ENCODE measurements around the gene SFXN1.
A peak's percentile ranks its signal among the peaks of the same experiment; 100 is the strongest.

Gene SFXN1

DNA sequence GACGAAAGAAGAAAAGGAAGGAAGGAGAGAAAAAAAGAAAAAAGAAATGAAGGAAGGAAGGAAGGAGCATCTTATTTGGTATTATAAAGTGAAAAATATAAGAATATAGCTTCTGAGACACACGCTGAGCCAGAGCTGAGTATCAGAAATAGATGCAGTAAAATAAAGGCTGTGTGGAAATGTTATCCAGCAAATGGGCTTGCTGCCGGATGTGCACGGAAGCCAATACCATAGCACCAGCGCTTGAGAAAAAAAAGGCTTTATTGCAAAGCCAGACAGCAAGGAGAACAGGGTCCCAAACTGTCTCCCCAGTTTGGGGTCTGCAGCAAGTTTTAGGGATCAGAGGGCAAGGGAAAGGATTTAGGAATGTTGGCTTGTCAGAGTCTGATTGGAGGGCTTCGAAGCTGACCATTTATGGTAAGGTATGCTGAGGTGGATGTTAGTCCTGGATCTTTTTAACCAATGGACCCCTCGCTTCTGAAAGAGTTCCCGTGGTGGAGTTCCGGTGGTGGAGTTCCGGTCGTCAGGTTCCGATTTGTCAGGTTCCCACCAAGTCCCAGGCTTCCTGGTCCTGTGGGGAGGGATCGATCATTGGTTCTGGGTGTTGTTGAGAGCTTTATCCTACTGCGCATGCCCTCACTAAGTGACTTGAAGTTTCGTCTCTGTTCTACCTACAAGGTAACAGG, 70.4 kb downstream of the SFXN1 start:
- H3K4me3 Mint-ChIP-seq: no peak overlapping the region
- peaks cover 32% of the 10 kb centered on the region for H3K27me3 Mint-ChIP-seq
- peak overlapping the region; percentile 76 for H3K27ac Mint-ChIP-seq
- intact Hi-C loops (cut with micrococcal nuclease): no loop called here
- H3K9me3 Mint-ChIP-seq: no peaks in the 10 kb centered on the region
- H3K36me3 Mint-ChIP-seq (ENCODE audit: low read depth): peaks cover 6% of the 10 kb centered on the region
- peaks cover 70% of the 10 kb centered on the region for H3K4me1 Mint-ChIP-seq (ENCODE audit: low read depth)

DNA sequence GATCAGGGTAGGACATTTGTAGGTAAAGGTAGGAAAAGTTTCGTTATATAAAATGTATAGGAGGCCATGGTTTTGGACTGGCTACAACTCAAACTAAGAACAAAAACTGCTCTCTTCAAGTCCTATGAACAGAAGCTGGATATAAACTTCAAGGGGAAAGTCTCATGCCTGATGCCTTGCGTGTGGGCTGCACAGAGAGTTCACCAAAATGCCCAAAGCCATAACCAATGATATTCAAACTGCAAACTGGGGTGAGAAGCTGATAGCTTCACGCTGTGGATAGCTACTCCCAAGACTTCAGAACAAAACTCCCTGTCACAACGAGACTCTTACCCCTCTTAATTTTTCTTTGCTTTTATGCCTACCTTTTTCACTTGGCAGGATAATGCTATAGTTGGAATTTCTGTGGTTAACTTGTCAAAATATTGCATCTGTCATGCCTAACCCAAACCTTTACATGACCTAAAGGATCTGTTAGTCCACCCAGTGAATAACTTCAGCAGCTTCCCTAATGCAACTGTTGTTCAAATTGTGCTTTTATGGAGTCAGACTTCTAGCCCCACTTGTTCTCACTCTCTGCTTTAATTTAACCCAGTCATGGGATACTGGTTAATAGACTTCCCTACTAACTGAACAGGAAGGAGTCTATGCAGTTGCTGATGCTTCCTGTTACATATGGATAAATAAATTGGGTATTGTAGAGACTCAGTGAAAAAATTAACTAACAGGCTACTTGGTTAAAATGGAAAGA, 71.9 kb downstream of the SFXN1 start:
- Mint-ChIP-seq H3K4me3 (no peak overlapping the region), H3K27me3 (peaks cover 31% of the 10 kb centered on the region), H3K9me3 (no peaks in the 10 kb centered on the region), H3K4me1 (ENCODE audit: low read depth) (peaks cover 80% of the 10 kb centered on the region), H3K27ac (peak overlapping the region; percentile 76), H3K36me3 (ENCODE audit: low read depth) (peaks cover 6% of the 10 kb centered on the region)
- intact Hi-C loops (cut with micrococcal nuclease): loop anchor here (5.0 kb wide), 1 partner anchor 147 kb away; no protein-coding TSS in a partner anchor

DNA sequence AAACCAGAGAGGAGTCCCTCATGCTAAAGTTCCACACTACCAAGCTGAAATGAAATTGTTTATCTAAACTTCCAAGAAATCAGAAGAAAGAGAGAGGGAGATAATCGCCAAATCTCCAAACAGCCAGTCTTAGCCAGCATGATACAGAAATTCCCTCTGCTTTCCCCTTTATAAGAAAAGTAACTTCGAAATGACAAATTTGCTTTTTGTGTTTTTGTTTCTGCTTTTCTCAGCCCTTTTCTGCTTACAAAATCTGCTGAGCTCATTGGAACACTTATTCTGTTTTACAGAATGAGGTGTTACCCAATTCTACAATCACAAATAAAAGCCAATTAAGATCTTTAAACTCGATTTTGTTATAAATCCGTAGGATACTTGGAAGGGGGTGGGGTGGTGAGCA, 72.9 kb downstream of the SFXN1 start:
- peaks cover 84% of the 10 kb centered on the region for H3K4me1 Mint-ChIP-seq (ENCODE audit: low read depth)
- H3K9me3 Mint-ChIP-seq: no peaks in the 10 kb centered on the region
- H3K4me3 Mint-ChIP-seq: no peak overlapping the region
- peaks cover 6% of the 10 kb centered on the region for H3K36me3 Mint-ChIP-seq (ENCODE audit: low read depth)
- intact Hi-C loops (cut with micrococcal nuclease): loop anchor here (5.0 kb wide), 1 partner anchor 146 kb away; no protein-coding TSS in a partner anchor
- H3K27me3 Mint-ChIP-seq: peaks cover 29% of the 10 kb centered on the region
- H3K27ac Mint-ChIP-seq: peak overlapping the region; percentile 76

DNA sequence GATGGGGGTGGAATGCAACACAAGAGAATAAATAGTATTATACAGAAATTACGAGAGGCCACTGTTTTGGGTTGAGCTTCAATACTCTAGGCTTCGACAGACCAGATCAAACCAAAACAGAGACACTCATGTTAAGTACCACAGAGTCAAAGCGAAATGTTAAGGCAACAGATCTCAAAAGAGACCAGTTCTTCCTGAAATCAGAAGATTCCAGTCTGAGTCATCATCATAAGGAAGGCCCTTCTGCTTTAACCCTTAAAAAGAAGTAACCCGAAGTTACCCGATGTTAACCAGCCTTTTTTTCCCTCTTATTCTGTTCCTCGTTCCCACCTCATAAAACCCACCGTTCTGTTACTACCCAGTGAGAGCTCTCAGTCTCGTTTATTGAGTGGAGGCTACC, 75.9 kb downstream of the SFXN1 start:
- no peak overlapping the region for H3K4me3 Mint-ChIP-seq
- no peaks in the 10 kb centered on the region for H3K9me3 Mint-ChIP-seq
- H3K36me3 Mint-ChIP-seq (ENCODE audit: low read depth): peaks cover 6% of the 10 kb centered on the region
- peaks cover 71% of the 10 kb centered on the region for H3K4me1 Mint-ChIP-seq (ENCODE audit: low read depth)
- peaks cover 7% of the 10 kb centered on the region for H3K27me3 Mint-ChIP-seq
- intact Hi-C loops (cut with micrococcal nuclease): loop anchor here (5.0 kb wide), 1 partner anchor 143 kb away; no protein-coding TSS in a partner anchor
- peak overlapping the region; percentile 76 for H3K27ac Mint-ChIP-seq

DNA sequence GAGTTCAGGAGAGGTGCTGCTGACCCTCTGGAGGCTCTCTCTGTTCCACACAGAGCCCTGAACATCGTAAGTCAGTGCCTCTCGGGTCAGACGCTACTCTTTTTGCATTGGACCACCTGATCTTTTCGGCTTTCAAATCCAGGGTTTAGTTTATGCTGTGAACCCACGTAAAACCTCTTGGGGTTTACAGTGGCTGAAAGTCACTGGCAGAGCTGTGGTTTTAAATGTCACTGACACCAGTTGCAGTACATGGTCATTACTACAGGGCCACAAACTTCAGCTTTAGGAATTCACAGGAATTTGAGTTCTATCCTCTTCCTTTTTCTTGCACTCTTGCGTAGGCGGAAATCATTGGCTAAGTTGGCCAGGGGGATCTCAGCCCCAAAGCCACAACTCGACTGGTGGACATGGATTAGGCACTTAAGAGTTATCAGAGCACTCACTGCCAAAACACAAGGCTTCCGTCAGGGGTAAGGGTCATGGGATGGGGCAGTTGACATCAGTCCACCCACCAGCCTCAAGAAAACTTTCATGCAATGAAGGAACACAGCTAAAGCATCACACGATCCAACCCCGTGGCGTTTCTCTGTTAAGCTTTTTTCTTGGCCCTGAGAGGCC, 76.9 kb downstream of the SFXN1 start:
- Mint-ChIP-seq H3K27ac (peak overlapping the region; percentile 76), H3K27me3 (peaks cover 6% of the 10 kb centered on the region), H3K36me3 (ENCODE audit: low read depth) (peaks cover 6% of the 10 kb centered on the region), H3K9me3 (no peaks in the 10 kb centered on the region), H3K4me1 (ENCODE audit: low read depth) (peaks cover 67% of the 10 kb centered on the region), H3K4me3 (no peak overlapping the region)
- intact Hi-C loops (cut with micrococcal nuclease): no loop called here

DNA sequence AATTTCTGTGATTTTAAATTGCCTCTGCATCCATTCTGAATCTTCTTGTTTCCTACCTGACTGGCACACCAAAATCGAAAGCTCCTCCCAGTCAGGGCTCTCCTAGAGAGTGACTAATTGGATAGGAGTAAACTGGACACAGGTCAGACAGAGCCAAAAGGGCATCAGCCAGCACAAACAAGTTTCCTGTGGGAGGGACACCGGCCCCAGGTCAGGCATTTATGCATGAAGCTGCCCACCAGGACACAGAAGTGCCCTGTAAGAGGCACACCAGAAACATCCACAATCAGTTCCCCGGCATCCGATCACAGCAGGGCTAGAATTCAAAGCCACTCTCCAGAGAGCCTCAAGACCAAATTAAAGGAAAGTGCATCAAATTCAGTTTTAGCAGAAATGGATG, 78.4 kb downstream of the SFXN1 start:
- intact Hi-C loops (cut with micrococcal nuclease): no loop called here
- H3K27me3 Mint-ChIP-seq: peaks cover 6% of the 10 kb centered on the region
- no peak overlapping the region for H3K4me3 Mint-ChIP-seq
- H3K9me3 Mint-ChIP-seq: no peaks in the 10 kb centered on the region
- peak overlapping the region; percentile 51 for H3K27ac Mint-ChIP-seq
- H3K36me3 Mint-ChIP-seq (ENCODE audit: low read depth): peaks cover 6% of the 10 kb centered on the region
- peaks cover 54% of the 10 kb centered on the region for H3K4me1 Mint-ChIP-seq (ENCODE audit: low read depth)

DNA sequence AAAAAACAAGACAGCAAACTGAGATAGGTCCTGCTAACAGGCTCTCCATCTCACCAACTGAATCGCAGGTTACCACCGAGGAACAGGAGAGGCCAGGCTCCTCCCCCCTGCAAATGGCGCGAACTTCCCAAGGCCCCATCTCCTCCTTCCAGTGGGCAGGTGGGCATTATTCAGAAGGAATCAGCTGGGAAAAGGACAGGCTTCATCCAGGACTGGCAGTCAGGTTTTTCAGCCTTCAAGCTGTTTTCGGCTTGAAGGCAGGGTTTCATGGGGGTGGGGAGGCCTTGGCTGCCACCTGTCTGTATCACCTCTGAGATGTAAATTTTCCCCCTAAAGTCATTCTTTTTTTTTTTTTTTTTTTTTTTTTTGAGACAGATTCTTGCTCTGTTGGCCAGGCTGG, 79.4 kb downstream of the SFXN1 start:
- Mint-ChIP-seq H3K9me3 (no peaks in the 10 kb centered on the region), H3K27ac (peak overlapping the region; percentile 51), H3K4me1 (ENCODE audit: low read depth) (peaks cover 53% of the 10 kb centered on the region), H3K4me3 (no peak overlapping the region), H3K36me3 (ENCODE audit: low read depth) (peaks cover 6% of the 10 kb centered on the region), H3K27me3 (peaks cover 9% of the 10 kb centered on the region)
- intact Hi-C loops (cut with micrococcal nuclease): no loop called here

DNA sequence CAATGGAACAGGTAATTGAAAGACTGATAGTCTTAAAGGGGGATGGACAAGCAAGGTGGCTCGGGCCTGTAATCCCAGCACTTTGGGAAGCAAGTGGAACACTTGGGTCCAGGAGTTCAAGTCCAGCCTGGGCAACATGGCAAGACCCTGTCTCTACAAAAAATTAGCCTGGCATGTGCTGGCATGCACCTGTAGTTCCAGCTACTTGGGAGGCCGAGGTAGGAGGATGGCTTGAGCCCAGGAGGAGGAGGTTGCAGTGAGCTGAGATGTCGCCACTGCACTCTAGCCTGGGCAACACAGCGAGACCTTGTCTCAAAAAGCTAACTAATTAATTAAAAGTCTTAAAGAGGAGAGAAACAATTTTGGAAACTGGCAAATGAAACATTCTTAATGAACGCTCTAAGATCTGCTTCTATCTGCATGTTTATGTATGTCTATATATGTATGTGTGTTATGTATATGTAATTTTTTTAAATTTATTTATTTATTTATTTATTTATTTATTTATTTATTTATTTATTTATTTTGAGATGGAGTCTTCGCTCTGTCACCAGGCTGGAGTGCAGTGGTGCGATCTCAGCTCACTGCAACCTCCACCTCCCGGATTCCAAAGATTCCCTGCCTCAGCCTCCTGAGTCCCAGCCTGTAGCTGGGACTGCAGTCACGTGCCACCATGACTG, 80.6 kb downstream of the SFXN1 start:
- Mint-ChIP-seq H3K27ac (no peak overlapping the region), H3K9me3 (no peaks in the 10 kb centered on the region), H3K4me3 (no peak overlapping the region), H3K36me3 (ENCODE audit: low read depth) (no peaks in the 10 kb centered on the region), H3K4me1 (ENCODE audit: low read depth) (peaks cover 42% of the 10 kb centered on the region), H3K27me3 (peaks cover 16% of the 10 kb centered on the region)
- intact Hi-C loops (cut with micrococcal nuclease): no loop called here

DNA sequence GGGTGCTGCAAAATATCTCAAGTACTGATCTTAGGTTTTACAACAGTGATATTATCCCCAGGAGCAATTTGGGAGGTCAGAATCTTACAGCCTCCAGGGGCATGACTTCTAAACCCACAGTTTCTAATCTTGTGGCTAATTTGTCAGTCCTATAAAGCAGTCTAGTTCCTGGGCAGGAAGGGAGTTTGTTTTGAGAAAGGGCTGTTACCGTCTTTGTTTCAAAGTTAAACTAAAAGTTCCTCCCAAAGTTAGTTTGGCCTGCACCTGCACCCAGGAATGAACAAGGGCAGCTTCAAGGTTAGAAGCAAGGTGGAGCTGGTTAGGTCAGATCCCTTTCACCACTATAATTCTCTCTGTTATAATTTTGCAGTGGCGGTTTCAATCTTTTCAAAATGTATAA, 81.7 kb downstream of the SFXN1 start:
- peak overlapping the region; percentile 46 for H3K27ac Mint-ChIP-seq
- peaks cover 16% of the 10 kb centered on the region for H3K27me3 Mint-ChIP-seq
- H3K9me3 Mint-ChIP-seq: no peaks in the 10 kb centered on the region
- no peak overlapping the region for H3K4me3 Mint-ChIP-seq
- H3K4me1 Mint-ChIP-seq (ENCODE audit: low read depth): peaks cover 31% of the 10 kb centered on the region
- no peaks in the 10 kb centered on the region for H3K36me3 Mint-ChIP-seq (ENCODE audit: low read depth)
- intact Hi-C loops (cut with micrococcal nuclease): no loop called here

DNA sequence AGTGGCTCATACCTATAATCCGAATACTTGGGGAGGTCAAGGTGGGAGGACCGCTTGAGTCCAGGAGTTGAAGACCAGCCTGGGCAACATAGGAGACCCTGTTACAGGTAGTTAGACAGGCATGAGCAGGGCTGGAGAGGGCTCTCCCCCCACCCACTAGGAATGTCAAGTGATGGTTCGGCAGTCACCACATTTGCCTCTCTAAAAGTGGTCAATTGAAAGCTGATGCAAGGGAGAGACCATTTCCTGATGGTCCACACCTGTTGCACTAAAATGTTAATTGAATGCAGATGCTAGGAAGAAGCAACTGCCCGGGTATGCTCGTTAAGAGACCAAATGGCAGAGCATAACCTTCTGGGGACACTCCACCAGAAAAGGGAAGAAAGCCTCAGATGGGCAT, 82.7 kb downstream of the SFXN1 start:
- Mint-ChIP-seq H3K4me3 (no peak overlapping the region), H3K27me3 (peaks cover 16% of the 10 kb centered on the region), H3K27ac (no peak overlapping the region), H3K9me3 (no peaks in the 10 kb centered on the region), H3K36me3 (ENCODE audit: low read depth) (no peaks in the 10 kb centered on the region), H3K4me1 (ENCODE audit: low read depth) (peaks cover 24% of the 10 kb centered on the region)
- intact Hi-C loops (cut with micrococcal nuclease): no loop called here

DNA sequence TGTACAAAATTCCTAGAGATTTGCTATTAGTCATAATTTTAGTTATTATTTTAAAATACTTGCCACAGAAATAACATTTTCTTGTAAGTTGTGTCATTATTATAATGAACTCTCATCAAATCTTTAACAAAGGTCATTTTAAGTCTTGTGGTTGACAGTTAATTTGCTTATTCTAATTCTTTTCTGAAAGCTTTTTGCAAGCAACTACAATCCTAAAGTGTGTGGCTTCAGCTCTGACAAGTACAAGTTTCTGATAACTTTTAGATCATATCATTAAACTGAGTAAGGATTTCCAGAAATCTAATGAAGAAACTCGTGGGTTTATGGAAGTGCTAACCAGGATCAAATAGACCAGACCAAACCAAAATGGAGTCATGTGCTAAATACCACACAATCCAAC, 86.4 kb downstream of the SFXN1 start:
- Mint-ChIP-seq H3K9me3 (no peaks in the 10 kb centered on the region), H3K36me3 (ENCODE audit: low read depth) (no peaks in the 10 kb centered on the region), H3K4me1 (ENCODE audit: low read depth) (peaks cover 19% of the 10 kb centered on the region), H3K4me3 (no peak overlapping the region), H3K27me3 (peaks cover 12% of the 10 kb centered on the region), H3K27ac (no peak overlapping the region)
- intact Hi-C loops (cut with micrococcal nuclease): no loop called here

DNA sequence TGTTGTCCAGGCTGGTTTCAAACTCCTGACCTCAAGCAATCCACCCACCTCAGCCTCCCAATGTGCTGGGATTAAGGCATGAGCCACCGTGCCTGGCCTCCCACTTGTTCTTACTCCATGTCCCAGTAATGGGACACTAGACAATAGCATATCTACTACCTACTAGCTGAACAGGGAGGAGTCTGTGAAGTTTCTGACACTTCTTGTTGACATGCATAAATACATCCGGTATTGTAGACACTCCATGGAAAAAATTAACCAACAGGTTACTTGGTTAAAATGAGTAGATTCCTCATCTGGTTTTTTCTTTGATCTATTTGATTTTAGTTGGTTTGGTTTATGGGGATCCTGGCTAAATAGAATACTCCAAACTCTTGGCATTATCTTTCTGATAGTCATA, 88.3 kb downstream of the SFXN1 start:
- no peak overlapping the region for H3K27ac Mint-ChIP-seq
- intact Hi-C loops (cut with micrococcal nuclease): no loop called here

DNA sequence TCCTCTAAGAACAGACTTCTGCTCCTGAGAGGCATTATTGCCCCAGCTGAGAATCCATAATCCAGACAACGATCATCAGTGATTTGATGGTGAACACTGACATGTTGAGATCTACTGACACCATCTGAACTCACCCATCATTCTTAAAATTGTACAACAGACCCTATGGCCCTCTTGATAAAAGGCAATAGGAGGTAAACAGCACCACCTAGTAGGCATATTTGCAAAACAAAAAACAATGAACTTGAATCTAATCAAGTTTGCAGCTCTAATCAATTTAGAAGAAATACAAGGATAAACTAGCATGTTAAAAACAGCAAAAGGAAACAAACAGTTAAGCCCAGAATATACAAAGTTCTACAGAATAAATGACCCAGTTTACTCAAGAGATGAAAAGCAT, 89.6 kb downstream of the SFXN1 start:
- H3K4me3 Mint-ChIP-seq: no peak overlapping the region
- no peaks in the 10 kb centered on the region for H3K36me3 Mint-ChIP-seq (ENCODE audit: low read depth)
- intact Hi-C loops (cut with micrococcal nuclease): loop anchor here (1.0 to 2.0 kb wide), 2 partner anchors 34 to 151 kb away; no protein-coding TSS in a partner anchor
- H3K27ac Mint-ChIP-seq: no peak overlapping the region
- H3K9me3 Mint-ChIP-seq: no peaks in the 10 kb centered on the region
- peaks cover 11% of the 10 kb centered on the region for H3K27me3 Mint-ChIP-seq
- peaks cover 6% of the 10 kb centered on the region for H3K4me1 Mint-ChIP-seq (ENCODE audit: low read depth)

More for the DNA sequence above, 88.3 kb downstream of the SFXN1 start:
- H3K27me3 Mint-ChIP-seq: peaks cover 14% of the 10 kb centered on the region
- no peaks in the 10 kb centered on the region for H3K9me3 Mint-ChIP-seq
- no peak overlapping the region for H3K4me3 Mint-ChIP-seq
- H3K4me1 Mint-ChIP-seq (ENCODE audit: low read depth): peaks cover 15% of the 10 kb centered on the region
- H3K36me3 Mint-ChIP-seq (ENCODE audit: low read depth): no peaks in the 10 kb centered on the region
